ENCODE results near the gene CNTFR.

CNTFR gene

GRCh38 chr9:34633851-34634550, 44.5 kb upstream of the CNTFR start:
- DNase-seq (ENCODE audit: low read depth in 1 of 2, low spot score in 1 of 2) = peak; percentile 61 to 79
- Histone ChIP-seq H3K27ac (replicated peaks) (no peak overlapping the region), H3K27me3 (ENCODE audit: insufficient read depth, poor library complexity, severe bottlenecking) (peaks cover 12% of the 10 kb centered on the region), H3K4me3 (replicated peaks; ENCODE audit: insufficient read depth, low read length) (no peak overlapping the region)
- TF ChIP-seq CTCF (IDR thresholded peaks at IDR 0.05; ENCODE audit: insufficient read depth, low read length) (peak; percentile 77), GABPA (IDR thresholded peaks at IDR 0.05; ENCODE audit: low read depth) (no peak)

GRCh38 chr9:34633166-34633565, 43.6 kb upstream of the CNTFR start:
- TF ChIP-seq REST (IDR thresholded peaks at IDR 0.05; ENCODE audit: insufficient replicate concordance, low read depth) = no peak
- no peak for TF ChIP-seq CTCF (IDR thresholded peaks at IDR 0.05; ENCODE audit: insufficient read depth, low read length)
- TF ChIP-seq POLR2AphosphoS5 (IDR thresholded peaks at IDR 0.05; ENCODE audit: low read depth) = no peak; the same call in 1 of the 2 replicates
- no peak for TF ChIP-seq SPI1 (IDR thresholded peaks at IDR 0.05; ENCODE audit: borderline replicate concordance, low read depth)
- no peak for TF ChIP-seq GABPA (IDR thresholded peaks at IDR 0.05; ENCODE audit: low read depth)

GRCh38 chr9:34630402-34631154, 41.1 kb upstream of the CNTFR start:
- H3K27me3 ChIP-seq (ENCODE audit: insufficient read depth, poor library complexity, severe bottlenecking) = peaks cover 41% of the 10 kb centered on the region
- no peak overlapping the region for H3K27ac ChIP-seq (replicated peaks)
- DNase-seq (ENCODE audit: low read depth in 1 of 2, low spot score in 1 of 2) = no peak
- no peak overlapping the region for H3K4me3 ChIP-seq (replicated peaks; ENCODE audit: insufficient read depth, low read length)
- TF ChIP-seq SPI1 (IDR thresholded peaks at IDR 0.05; ENCODE audit: borderline replicate concordance, low read depth) (no peak), CTCF (IDR thresholded peaks at IDR 0.05; ENCODE audit: insufficient read depth, low read length) (no peak), GABPA (IDR thresholded peaks at IDR 0.05; ENCODE audit: low read depth) (no peak), POLR2AphosphoS5 (IDR thresholded peaks at IDR 0.05; ENCODE audit: low read depth) (no peak), REST (IDR thresholded peaks at IDR 0.05; ENCODE audit: insufficient replicate concordance, low read depth) (no peak)

More at GRCh38 chr9:34633166-34633565, 43.6 kb upstream of the CNTFR start:
- no peak overlapping the region for H3K4me3 ChIP-seq (replicated peaks; ENCODE audit: insufficient read depth, low read length)
- no peak overlapping the region for H3K27ac ChIP-seq (replicated peaks)
- no peak for DNase-seq (ENCODE audit: low read depth in 1 of 2, low spot score in 1 of 2)
- peaks cover 16% of the 10 kb centered on the region for H3K27me3 ChIP-seq (ENCODE audit: insufficient read depth, poor library complexity, severe bottlenecking)
